A673 (cell line): ENCODE measurements around the gene KLHDC8B. TPM values are rescaled to one million over a fixed set of nuclear protein-coding genes. Genes with fewer than 3 reads are reported as not detected.

Source experiments
- BruUV-seq: library from RNA; stranded (reverse); fragments of 400-500 nt; replicated peaks from 2 replicates; lab custom pipeline; 2021; lab: Mats Ljungman, UMichigan
- CTCF ChIA-PET: fragments of 300-600 bp; sonication (Branson Sonifier 250); formaldehyde crosslinking; loops from one replicate; lab custom pipeline; 2022; ENCODE audit warnings: antibody characterized with exemption; lab: Charles Lee
- POLR2A ChIA-PET: fragments of 300-600 bp; sonication (Branson Sonifier 250); formaldehyde crosslinking; loops from one replicate; lab custom pipeline; 2022; ENCODE audit warnings: antibody characterized with exemption; ENCODE audit not compliant: low non-redundant PET; lab: Charles Lee
- DNase-seq: peaks from one replicate; pipeline ENCODE4 v3.0.0-alpha.2; 2015; ENCODE audit warnings: low spot score
- H3K27ac ChIP-seq: fragments of 200-600 bp; sonication (generic); 2 replicates; pipeline ENCODE4 v1.5.1; 2016; ENCODE audit warnings: mixed run types, low read depth, mild to moderate bottlenecking, mixed read lengths, antibody characterized with exemption, low read length; ENCODE audit not compliant: poor library complexity, severe bottlenecking
- H3K27me3 ChIP-seq: fragments of 200-600 bp; sonication (generic); replicated peaks from 2 replicates; pipeline ENCODE4 v1.6.1; 2017; ENCODE audit warnings: mixed run types, low read depth, mild to moderate bottlenecking, mixed read lengths, antibody characterized with exemption, low read length; ENCODE audit not compliant: insufficient read depth, poor library complexity
- H3K36me3 ChIP-seq: fragments of 200-600 bp; sonication (generic); 2 replicates; pipeline ENCODE4 v1.6.1; 2016; ENCODE audit warnings: mixed run types, mild to moderate bottlenecking, mixed read lengths, antibody characterized with exemption, low read length; ENCODE audit not compliant: insufficient read depth, poor library complexity, severe bottlenecking
- H3K4me1 ChIP-seq: fragments of 200-600 bp; sonication (generic); 2 replicates; pipeline ENCODE4 v1.6.1; 2017; ENCODE audit warnings: mixed run types, mild to moderate bottlenecking, mixed read lengths, antibody characterized with exemption, low read length; ENCODE audit not compliant: insufficient read depth, poor library complexity, severe bottlenecking
- H3K4me3 ChIP-seq: fragments of 200-600 bp; sonication (generic); 2 replicates; pipeline ENCODE4 v1.5.1; 2016; ENCODE audit warnings: low read depth, mixed run types, mild to moderate bottlenecking, mixed read lengths, low read length; ENCODE audit not compliant: poor library complexity, severe bottlenecking
- H3K9me3 ChIP-seq: fragments of 200-600 bp; sonication (generic); 2 replicates; pipeline ENCODE4 v1.6.1; 2016; ENCODE audit warnings: mixed run types, low read depth, mild to moderate bottlenecking, mixed read lengths, antibody characterized with exemption, low read length; ENCODE audit not compliant: poor library complexity, severe bottlenecking
- CTCF ChIP-seq: fragments of 300-800, 200-600 bp; sonication (generic); conservative IDR thresholded peaks from 2 replicates; pipeline ENCODE4 v1.5.1; 2017; ENCODE audit warnings: low read depth, mild to moderate bottlenecking, antibody characterized with exemption, low read length, moderate library complexity, mixed read lengths
- EZH2 ChIP-seq: fragments of 200-600 bp; sonication (generic); IDR thresholded peaks from 2 replicates; pipeline ENCODE4 v1.6.1; 2017; ENCODE audit warnings: borderline replicate concordance, low read depth, mild to moderate bottlenecking, mixed read lengths, antibody characterized with exemption, low read length; ENCODE audit not compliant: poor library complexity, severe bottlenecking
- intact Hi-C: fragments of 100-400 bp; cut with micrococcal nuclease; formaldehyde crosslinking; loops from one replicate; pipeline ENCODE4 v1.10.0; 2022; ENCODE audit not compliant: unreplicated experiment
- total RNA-seq: library from RNA; stranded (reverse); gene quantifications from 2 replicates; pipeline ENCODE4 v1.2.3, GENCODE V29; 2021

KLHDC8B gene
- total RNA-seq, 1 experiment from 2014 or later, result 5.1 TPM

GRCh38 chr3:49122886-49123545 lies 48.4 kb upstream of the KLHDC8B start:
- intact Hi-C loops, result no loop called here
- POLR2A ChIA-PET, result no interaction called here
- Histone ChIP-seq H3K27ac (no peak overlapping the region), H3K36me3 (peaks cover 3% of the 10 kb centered on the region), H3K9me3 (no peaks in the 10 kb centered on the region), H3K4me1 (no peaks in the 10 kb centered on the region), H3K27me3 (no peaks in the 10 kb centered on the region), H3K4me3 (no peak overlapping the region)
- DNase-seq, result no peak
- BruUV-seq, result no TSS peak
- TF ChIP-seq CTCF (no peak), EZH2 (no peak)
- CTCF ChIA-PET, result no interaction called here

GRCh38 chr3:49123687-49124086 lies 47.7 kb upstream of the KLHDC8B start:
- Histone ChIP-seq H3K4me3 (no peak overlapping the region), H3K9me3 (no peaks in the 10 kb centered on the region), H3K27me3 (no peaks in the 10 kb centered on the region), H3K27ac (no peak overlapping the region), H3K36me3 (peaks cover 1% of the 10 kb centered on the region), H3K4me1 (no peaks in the 10 kb centered on the region)
- CTCF ChIA-PET, result no interaction called here
- POLR2A ChIA-PET, result no interaction called here
- intact Hi-C loops, result no loop called here
- no peak for TF ChIP-seq EZH2
- TF ChIP-seq CTCF, result no peak
- DNase-seq, result no peak
- BruUV-seq, result no TSS peak

- no peak overlapping the region for H3K4me3 ChIP-seq
- no TSS peak for BruUV-seq
- no peak for DNase-seq
- TF ChIP-seq EZH2, result no peak
- no peak for TF ChIP-seq CTCF
- ChIA-PET POLR2A (no interaction called here), CTCF (no interaction called here)
- H3K9me3 ChIP-seq, result no peaks in the 10 kb centered on the region
- H3K4me1 ChIP-seq, result no peaks in the 10 kb centered on the region
- H3K36me3 ChIP-seq, result no peaks in the 10 kb centered on the region
- intact Hi-C loops, result no loop called here
- no peak overlapping the region for H3K27ac ChIP-seq
- H3K27me3 ChIP-seq, result no peaks in the 10 kb centered on the region
These were observed 47.2 kb upstream of the KLHDC8B start for GRCh38 chr3:49124203-49124602.
